ENCODE measurements around the gene TWSG1.

- TF ChIP-seq POLR2A (IDR thresholded peaks at IDR 0.05; ENCODE audit: low read depth, low read length) (no peak), POLR2AphosphoS5 (IDR thresholded peaks at IDR 0.05; ENCODE audit: low read depth, low read length) (no peak), TAF1 (IDR thresholded peaks at IDR 0.05; ENCODE audit: borderline replicate concordance, low read depth, low read length) (no peak)
Measured at GRCh38 chr18:9380621-9381395, 46.2 kb downstream of the TWSG1 start.
